Measurements from ENCODE around the gene DDR1.

The DDR1 gene

GRCh38 chr6:30879684-30880427 lies 4.5 kb upstream of the DDR1 start:
- CTCF ChIA-PET = interaction anchor here (0.8 to 13.1 kb wide), 15 partner anchors 10 to 200 kb away, joined by 3 to 472 read pairs (median 6); partner anchors contain the start of genes MDC1 and VARS2
- H3K4me3 ChIP-seq (ENCODE audit: low read depth, low read length) = no peak overlapping the region
- TF ChIP-seq, protein P1, sequence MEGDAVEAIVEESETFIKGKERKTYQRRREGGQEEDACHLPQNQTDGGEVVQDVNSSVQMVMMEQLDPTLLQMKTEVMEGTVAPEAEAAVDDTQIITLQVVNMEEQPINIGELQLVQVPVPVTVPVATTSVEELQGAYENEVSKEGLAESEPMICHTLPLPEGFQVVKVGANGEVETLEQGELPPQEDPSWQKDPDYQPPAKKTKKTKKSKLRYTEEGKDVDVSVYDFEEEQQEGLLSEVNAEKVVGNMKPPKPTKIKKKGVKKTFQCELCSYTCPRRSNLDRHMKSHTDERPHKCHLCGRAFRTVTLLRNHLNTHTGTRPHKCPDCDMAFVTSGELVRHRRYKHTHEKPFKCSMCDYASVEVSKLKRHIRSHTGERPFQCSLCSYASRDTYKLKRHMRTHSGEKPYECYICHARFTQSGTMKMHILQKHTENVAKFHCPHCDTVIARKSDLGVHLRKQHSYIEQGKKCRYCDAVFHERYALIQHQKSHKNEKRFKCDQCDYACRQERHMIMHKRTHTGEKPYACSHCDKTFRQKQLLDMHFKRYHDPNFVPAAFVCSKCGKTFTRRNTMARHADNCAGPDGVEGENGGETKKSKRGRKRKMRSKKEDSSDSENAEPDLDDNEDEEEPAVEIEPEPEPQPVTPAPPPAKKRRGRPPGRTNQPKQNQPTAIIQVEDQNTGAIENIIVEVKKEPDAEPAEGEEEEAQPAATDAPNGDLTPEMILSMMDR (IDR thresholded peaks at IDR 0.05; ENCODE audit: insufficient read depth, low read length, missing control alignments) = no peak
- no peak for DNase-seq (ENCODE audit: low read depth, low spot score)
- POLR2A ChIA-PET = no interaction called here

DNA sequence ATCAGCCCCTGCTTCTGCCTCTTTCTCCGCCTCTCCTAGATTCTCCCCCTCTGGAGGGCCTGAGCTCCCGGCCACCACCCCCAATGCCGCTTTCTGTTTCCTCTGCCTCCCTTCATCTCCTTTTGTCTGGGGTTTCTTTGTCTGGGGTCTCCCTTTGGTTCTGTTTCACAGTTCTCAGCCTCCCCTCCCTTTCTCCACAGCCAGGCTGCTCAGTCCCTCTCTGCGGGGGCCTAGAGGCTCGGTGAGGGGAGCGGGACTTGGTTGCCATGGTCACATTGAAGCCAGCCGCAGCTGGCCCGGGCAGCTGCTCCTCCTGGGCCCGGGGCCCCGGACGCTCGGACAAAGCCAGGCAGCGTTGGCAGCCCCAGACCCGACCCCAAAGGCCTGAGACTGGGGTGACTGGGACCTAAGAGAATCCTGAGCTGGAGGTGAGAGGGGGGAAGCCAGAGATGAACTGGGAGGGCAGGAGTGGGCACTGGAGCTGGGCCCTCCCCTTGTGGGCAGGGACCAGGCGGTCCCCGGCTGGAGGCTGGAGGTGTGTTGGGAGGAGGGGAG lies 3.5 kb upstream of the DDR1 start:
- TF ChIP-seq, protein P1 (IDR thresholded peaks at IDR 0.05; ENCODE audit: insufficient read depth, low read length, missing control alignments) = no peak
- no peak for DNase-seq (ENCODE audit: low read depth, low spot score)
- H3K4me3 ChIP-seq (ENCODE audit: low read depth, low read length) = no peak overlapping the region
- ChIA-PET CTCF (interaction anchor here (0.8 to 13.1 kb wide), 12 partner anchors 9 to 206 kb away, joined by 3 to 472 read pairs (median 5); partner anchors contain the start of gene VARS2), POLR2A (no interaction called here)

DNA sequence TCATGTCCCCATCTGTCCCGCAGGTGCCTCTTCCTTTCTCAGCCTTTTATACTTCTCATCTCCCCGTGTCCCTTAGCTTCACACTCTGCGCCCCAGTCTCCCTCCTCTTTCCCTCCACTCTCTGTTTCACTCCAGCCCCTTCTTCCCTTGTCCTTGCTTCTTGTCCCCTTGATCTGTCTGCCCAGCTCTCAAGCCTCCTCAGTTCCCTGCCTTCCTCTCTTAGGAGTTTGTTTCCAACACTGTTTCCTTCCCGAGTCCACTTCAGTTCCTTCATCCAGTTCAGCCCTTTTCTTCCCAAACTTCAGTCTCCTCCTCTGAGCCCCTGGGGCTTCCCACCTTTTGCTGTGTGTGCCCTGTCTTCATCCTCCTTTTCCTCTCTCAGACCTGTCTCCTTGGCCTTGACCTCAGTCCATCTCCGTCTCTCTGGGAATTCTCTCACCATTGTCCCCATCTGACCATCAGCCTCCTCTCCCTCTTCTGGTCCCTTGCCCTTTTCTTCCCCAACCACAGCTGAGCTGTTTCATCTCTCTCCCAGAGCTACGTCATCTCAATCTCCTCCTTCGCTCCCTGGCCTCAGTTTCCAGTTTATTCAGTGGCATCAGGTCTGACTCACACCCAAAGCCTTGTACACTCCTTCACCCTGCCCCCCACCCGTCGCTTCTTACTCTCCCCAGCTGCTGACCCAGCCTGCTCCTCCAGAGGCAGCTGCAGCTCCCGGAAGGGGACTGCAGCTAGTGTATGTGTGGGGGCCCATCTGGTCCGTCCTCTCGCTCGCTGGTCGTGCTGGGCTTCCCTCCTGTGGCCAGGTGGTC lies 2.7 kb upstream of the DDR1 start:
- DNase-seq (ENCODE audit: low read depth, low spot score) = no peak
- ChIA-PET CTCF (interaction anchor here (0.8 to 13.1 kb wide), 21 partner anchors 8 to 206 kb away, joined by 3 to 472 read pairs (median 5); partner anchors contain the start of gene VARS2), POLR2A (interaction anchor here (0.7 to 1.5 kb wide), 4 partner anchors 117 to 160 kb away, joined by 3 to 9 read pairs (median 4); partner anchors contain the start of gene IER3)
- no peak overlapping the region for H3K4me3 ChIP-seq (ENCODE audit: low read depth, low read length)
- TF ChIP-seq, protein P1 (IDR thresholded peaks at IDR 0.05; ENCODE audit: insufficient read depth, low read length, missing control alignments) = no peak

GRCh38 chr6:30882204-30882758 lies 2.0 kb upstream of the DDR1 start:
- POLR2A ChIA-PET = interaction anchor here (0.8 to 1.5 kb wide), 3 partner anchors 138 to 160 kb away, joined by 3 to 9 read pairs (median 6); partner anchors contain the start of gene IER3
- TF ChIP-seq, protein P1 (IDR thresholded peaks at IDR 0.05; ENCODE audit: insufficient read depth, low read length, missing control alignments) = no peak
- DNase-seq (ENCODE audit: low read depth, low spot score) = no peak
- no peak overlapping the region for H3K4me3 ChIP-seq (ENCODE audit: low read depth, low read length)
- CTCF ChIA-PET = interaction anchor here (0.8 to 13.1 kb wide), 15 partner anchors 9 to 205 kb away, joined by 3 to 472 read pairs (median 8); partner anchors contain the start of gene VARS2

DNA sequence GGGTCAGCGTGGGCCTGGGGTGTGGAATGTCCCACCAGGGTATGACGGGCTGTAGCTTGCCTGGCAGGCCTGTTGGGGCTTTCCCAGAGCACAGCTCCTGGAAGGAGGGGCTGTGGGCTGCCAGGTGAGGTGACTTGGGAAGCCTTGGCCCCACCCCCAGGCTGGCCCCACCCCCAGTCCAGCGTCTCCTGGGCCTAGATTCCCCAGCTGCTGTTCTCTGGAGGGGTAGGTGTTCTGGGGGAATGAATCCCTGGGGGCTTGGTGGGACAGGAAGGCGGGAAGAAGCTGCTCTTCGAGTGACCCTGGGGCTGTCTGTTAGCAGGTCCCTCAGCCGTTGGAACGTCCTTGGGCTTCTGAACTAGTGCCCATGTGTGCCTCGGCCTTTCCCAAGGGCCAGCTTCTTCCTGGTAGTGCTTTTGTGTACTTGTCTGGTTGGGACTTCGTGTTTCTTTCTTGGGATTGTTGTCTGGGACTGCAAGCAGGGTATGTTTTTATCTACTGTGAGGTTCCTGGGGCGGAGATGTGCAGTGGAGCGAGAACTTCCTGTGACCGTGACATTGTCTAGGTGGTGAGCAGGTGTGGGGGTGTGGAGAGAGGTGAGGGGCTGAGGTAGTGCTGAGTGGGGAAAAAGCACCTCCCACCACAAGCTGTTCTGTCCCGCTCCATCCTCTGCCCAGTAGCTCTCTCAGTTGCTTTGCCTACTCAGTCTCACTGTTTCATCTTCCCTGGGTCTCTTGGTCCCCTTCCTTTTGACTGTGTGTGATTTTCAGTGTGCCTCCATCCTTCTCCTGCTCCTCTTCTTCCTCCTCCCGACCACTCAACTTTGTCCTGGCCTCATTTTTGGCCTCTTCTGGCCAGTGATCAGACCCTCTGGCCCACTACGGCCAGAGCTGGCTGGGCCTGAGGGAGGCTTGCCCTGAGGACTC lies 1.3 kb upstream of the DDR1 start:
- ChIA-PET POLR2A (interaction anchor here (0.6 to 1.5 kb wide), 3 partner anchors 39 to 157 kb away, joined by 3 to 9 read pairs (median 3); partner anchors contain the start of gene IER3), CTCF (interaction anchor here (0.6 to 13.1 kb wide), 21 partner anchors 8 to 204 kb away, joined by 3 to 472 read pairs (median 8); partner anchors contain the start of gene VARS2)
- DNase-seq (ENCODE audit: low read depth, low spot score) = no peak
- peak overlapping the region; percentile 82 for H3K4me3 ChIP-seq (ENCODE audit: low read depth, low read length)
- TF ChIP-seq, protein P1 (IDR thresholded peaks at IDR 0.05; ENCODE audit: insufficient read depth, low read length, missing control alignments) = no peak

All from AG04449 (cell line).